HEK293T (cell line): ENCODE data around the gene CFAP45.

Source experiments
- BHLHE40 ChIP-seq: fragments of 450-650 bp; IDR thresholded peaks from 2 replicates; pipeline ENCODE4 v1.6.1; 2016; ENCODE audit warnings: mild to moderate bottlenecking, moderate library complexity, borderline replicate concordance
- ELF4 ChIP-seq: fragments of 450-650 bp; IDR thresholded peaks from 2 replicates; pipeline ENCODE4 v1.6.1; 2017; ENCODE audit warnings: antibody characterized with exemption
- FOXA1 ChIP-seq: fragments of 450-650 bp; IDR thresholded peaks from 2 replicates; pipeline ENCODE4 v1.6.1; 2016; ENCODE audit warnings: mild to moderate bottlenecking
- FOXK2 ChIP-seq: fragments of 450-650 bp; IDR thresholded peaks from 2 replicates; pipeline ENCODE4 v1.6.1; 2016; ENCODE audit warnings: mild to moderate bottlenecking
- FOXM1 ChIP-seq: fragments of 450-650 bp; IDR thresholded peaks from 2 replicates; pipeline ENCODE4 v1.6.1; 2017; ENCODE audit warnings: mild to moderate bottlenecking, borderline replicate concordance
- HDGF ChIP-seq: fragments of 450-650 bp; IDR thresholded peaks from 2 replicates; pipeline ENCODE4 v1.6.1; 2017; ENCODE audit warnings: antibody characterized with exemption, borderline replicate concordance
- LEF1 ChIP-seq: fragments of 450-650 bp; IDR thresholded peaks from 2 replicates; pipeline ENCODE4 v1.6.1; 2017; ENCODE audit warnings: mild to moderate bottlenecking, borderline replicate concordance
- NFRKB ChIP-seq: fragments of 450-650 bp; IDR thresholded peaks from 2 replicates; pipeline ENCODE4 v1.6.1; 2016; ENCODE audit warnings: mild to moderate bottlenecking, moderate library complexity
- SP1 ChIP-seq: fragments of 450-650 bp; IDR thresholded peaks from 2 replicates; pipeline ENCODE4 v1.6.1; 2017
- SUZ12 ChIP-seq: fragments of 450-650 bp; IDR thresholded peaks from 2 replicates; pipeline ENCODE4 v1.6.1; 2016; ENCODE audit warnings: mild to moderate bottlenecking
- TARDBP ChIP-seq: fragments of 450-650 bp; IDR thresholded peaks from 2 replicates; pipeline ENCODE4 v1.6.1; 2016
- ZNF384 ChIP-seq: fragments of 450-650 bp; IDR thresholded peaks from 2 replicates; pipeline ENCODE4 v1.6.1; 2016
- TF ChIP-seq, protein P1 (sequence below): fragments of 450-650 bp; IDR thresholded peaks from 2 replicates; pipeline ENCODE4 v1.6.1; 2016

DNA sequence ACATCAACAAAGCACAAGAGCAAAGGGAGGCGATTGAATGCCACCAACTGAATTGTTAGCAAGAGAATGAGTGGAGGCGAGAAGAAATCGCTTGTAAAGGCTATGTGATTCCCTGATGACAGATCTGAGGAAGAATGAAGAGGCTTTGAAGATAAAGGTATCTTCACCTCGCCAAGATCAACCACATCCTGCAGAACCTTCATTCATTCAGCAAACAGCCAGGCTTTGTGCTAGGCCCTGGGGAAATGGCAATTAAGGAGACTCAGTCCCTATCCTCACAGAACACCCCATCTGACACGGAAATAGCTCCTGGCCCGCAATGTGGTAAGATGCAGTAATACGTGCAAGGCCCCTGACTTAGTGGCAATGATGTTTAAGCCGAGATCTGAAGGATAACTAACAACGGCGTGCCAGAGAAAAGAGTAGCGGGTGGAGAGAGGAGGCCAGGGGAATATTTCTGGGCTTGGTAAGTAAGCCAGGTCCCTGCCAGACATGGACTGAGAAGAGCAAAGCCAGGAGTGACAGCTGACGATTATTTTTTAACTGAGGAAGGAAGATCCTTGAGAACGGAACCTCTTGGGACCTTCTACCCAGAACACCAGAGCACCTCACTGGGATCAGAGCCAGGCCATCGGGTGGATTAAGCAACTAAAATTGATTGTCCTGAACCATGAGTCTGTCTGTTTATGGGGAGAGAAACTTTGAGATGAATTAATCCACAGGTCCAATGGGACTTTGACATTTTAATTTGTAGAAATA, 32.9 kb downstream of the CFAP45 start:
- TF ChIP-seq TARDBP (no peak), LEF1 (no peak), FOXK2 (no peak), BHLHE40 (no peak), HDGF (no peak), SUZ12 (no peak), SP1 (no peak), ELF4 (no peak), FOXA1 (no peak), FOXM1 (no peak), NFRKB (no peak), ZNF384 (no peak)
- TF ChIP-seq, protein P1, sequence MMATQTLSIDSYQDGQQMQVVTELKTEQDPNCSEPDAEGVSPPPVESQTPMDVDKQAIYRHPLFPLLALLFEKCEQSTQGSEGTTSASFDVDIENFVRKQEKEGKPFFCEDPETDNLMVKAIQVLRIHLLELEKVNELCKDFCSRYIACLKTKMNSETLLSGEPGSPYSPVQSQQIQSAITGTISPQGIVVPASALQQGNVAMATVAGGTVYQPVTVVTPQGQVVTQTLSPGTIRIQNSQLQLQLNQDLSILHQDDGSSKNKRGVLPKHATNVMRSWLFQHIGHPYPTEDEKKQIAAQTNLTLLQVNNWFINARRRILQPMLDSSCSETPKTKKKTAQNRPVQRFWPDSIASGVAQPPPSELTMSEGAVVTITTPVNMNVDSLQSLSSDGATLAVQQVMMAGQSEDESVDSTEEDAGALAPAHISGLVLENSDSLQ, result no peak
